Fibroblast of the aortic adventitia (primary cell): ENCODE measurements around the gene HIP1. TPM values are rescaled to one million over a fixed set of nuclear protein-coding genes. Genes with fewer than 3 reads are reported as not detected.

Experiments
- DNase-seq: peaks from one replicate; pipeline ENCODE4 v3.0.0-alpha.2; 2010; ENCODE audit warnings: low read depth
- H3K4me3 ChIP-seq: 2 replicates; pipeline ENCODE4 v1.5.1; 2011; ENCODE audit warnings: low read depth, mild to moderate bottlenecking, control low read depth, low read length, moderate library complexity
- total RNA-seq: library from RNA; depleted of rRNA; stranded (reverse); fragments of >200 nt; gene quantifications from 2 replicates; pipeline ENCODE4 v1.2.3, GENCODE V29; 2012; ENCODE audit warnings: low replicate concordance
- TF ChIP-seq, protein P1 (sequence below): IDR thresholded peaks from 2 replicates; pipeline ENCODE4 v1.5.1; 2011; ENCODE audit warnings: mild to moderate bottlenecking, low read length, control low read depth, inconsistent platforms; ENCODE audit not compliant: insufficient read depth

Gene HIP1
- total RNA-seq, 1 donor: 9.3 TPM

GRCh38 chr7:75630549-75630948 lies 108.2 kb downstream of the HIP1 start:
- DNase-seq: no peak
- H3K4me3 ChIP-seq: no peak overlapping the region
- TF ChIP-seq, protein P1, sequence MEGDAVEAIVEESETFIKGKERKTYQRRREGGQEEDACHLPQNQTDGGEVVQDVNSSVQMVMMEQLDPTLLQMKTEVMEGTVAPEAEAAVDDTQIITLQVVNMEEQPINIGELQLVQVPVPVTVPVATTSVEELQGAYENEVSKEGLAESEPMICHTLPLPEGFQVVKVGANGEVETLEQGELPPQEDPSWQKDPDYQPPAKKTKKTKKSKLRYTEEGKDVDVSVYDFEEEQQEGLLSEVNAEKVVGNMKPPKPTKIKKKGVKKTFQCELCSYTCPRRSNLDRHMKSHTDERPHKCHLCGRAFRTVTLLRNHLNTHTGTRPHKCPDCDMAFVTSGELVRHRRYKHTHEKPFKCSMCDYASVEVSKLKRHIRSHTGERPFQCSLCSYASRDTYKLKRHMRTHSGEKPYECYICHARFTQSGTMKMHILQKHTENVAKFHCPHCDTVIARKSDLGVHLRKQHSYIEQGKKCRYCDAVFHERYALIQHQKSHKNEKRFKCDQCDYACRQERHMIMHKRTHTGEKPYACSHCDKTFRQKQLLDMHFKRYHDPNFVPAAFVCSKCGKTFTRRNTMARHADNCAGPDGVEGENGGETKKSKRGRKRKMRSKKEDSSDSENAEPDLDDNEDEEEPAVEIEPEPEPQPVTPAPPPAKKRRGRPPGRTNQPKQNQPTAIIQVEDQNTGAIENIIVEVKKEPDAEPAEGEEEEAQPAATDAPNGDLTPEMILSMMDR: no peak

- TF ChIP-seq, protein P1: no peak
- H3K4me3 ChIP-seq: no peak overlapping the region
- no peak for DNase-seq
These were observed 109.7 kb downstream of the HIP1 start for GRCh38 chr7:75629044-75629443.

DNA sequence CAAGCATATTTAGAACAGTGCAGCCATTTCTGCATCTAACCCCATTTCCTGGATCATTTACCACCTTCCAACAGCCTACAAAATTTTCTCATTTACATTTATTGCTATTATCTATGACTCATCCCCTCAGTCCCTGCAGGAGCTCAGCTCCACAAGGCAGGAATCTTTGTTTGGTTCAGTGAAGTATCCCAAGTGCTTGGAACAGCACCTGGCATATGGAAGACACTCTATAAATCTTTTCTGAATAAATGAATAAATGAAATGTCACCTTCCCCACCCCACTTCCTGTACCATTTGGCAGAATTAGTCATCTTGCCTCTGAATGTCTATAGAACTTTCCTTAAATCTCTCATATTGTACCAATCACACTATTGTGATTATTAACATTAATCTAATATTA lies 110.7 kb downstream of the HIP1 start:
- TF ChIP-seq, protein P1: no peak
- H3K4me3 ChIP-seq: no peak overlapping the region
- no peak for DNase-seq

- no peak overlapping the region for H3K4me3 ChIP-seq
- TF ChIP-seq, protein P1: no peak
- no peak for DNase-seq
These were observed 111.8 kb downstream of the HIP1 start for GRCh38 chr7:75626954-75627353.

GRCh38 chr7:75625868-75626267 lies 112.9 kb downstream of the HIP1 start:
- H3K4me3 ChIP-seq: no peak overlapping the region
- TF ChIP-seq, protein P1: no peak
- DNase-seq: no peak

DNA sequence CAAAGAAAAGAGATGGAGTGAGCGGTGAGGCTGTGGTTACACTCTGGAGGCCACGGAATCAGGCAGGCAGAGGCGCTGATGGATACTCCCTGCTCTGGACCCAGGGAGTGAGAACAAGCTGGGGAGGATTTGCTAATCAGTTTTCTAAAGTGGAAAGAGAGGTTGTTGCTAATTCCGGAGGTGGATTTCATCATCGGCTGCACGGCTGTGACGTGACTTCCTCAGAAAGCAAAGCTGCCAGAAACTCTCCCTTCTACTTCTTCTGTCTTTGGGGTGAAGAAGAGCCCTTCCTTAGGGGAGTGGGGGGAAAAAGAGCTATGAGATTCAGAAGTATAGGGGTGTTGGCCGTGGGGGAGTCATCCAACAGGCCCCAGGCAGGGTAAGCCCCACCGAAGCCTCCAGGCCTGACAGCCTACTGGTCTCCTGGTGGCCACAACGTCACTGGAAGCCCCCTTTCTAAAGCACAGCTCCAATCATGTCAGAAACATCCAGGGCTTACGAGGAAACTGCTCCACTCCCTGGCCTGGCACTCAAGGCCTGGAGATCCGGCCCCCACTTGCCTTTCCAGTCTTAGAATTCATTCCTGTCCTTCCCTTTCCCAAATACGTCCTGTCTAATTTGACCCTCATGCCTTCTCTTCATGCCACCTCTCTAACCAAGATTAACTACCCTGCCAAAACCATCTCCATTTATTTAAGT lies 114.5 kb downstream of the HIP1 start:
- TF ChIP-seq, protein P1: no peak
- peak; percentile 78 for DNase-seq
- no peak overlapping the region for H3K4me3 ChIP-seq
